OCI-LY7 (cell line): ENCODE data around the gene EMC8. TPM values are rescaled to one million over a fixed set of nuclear protein-coding genes. Genes with fewer than 3 reads are reported as not detected.

ENCODE experiments used
- BruUV-seq: library from RNA; stranded (reverse); fragments of 400-500 nt; replicated peaks from 2 replicates; lab custom pipeline; 2021; lab: Mats Ljungman, UMichigan
- CTCF ChIA-PET: fragments of 300-600 bp; sonication (Branson Sonifier 250); formaldehyde crosslinking; loops from one replicate; lab custom pipeline; 2022; ENCODE audit warnings: antibody characterized with exemption; ENCODE audit not compliant: unreplicated experiment; lab: Charles Lee
- POLR2A ChIA-PET: fragments of 300-600 bp; sonication (Branson Sonifier 250); formaldehyde crosslinking; loops from one replicate; lab custom pipeline; 2022; ENCODE audit warnings: antibody characterized with exemption; lab: Charles Lee
- DNase-seq: peaks from one replicate; pipeline ENCODE4 v3.0.0-alpha.2; 2015; ENCODE audit warnings: low spot score
- H2AFZ ChIP-seq: fragments of 200-600 bp; sonication (generic), shearing (Covaris generic); 2 replicates; pipeline ENCODE4 v1.6.1; 2014; ENCODE audit warnings: mild to moderate bottlenecking, antibody characterized with exemption, low read length, moderate library complexity
- H3K27ac ChIP-seq: fragments of 200-600 bp; sonication (generic); 2 replicates; pipeline ENCODE4 v1.5.1; 2014; ENCODE audit warnings: mixed run types, low read depth, mild to moderate bottlenecking, moderate library complexity, low read length, inconsistent platforms; ENCODE audit not compliant: poor library complexity, severe bottlenecking
- H3K36me3 ChIP-seq: fragments of 200-600 bp; sonication (generic); 2 replicates; pipeline ENCODE4 v1.6.1; 2014; ENCODE audit warnings: mild to moderate bottlenecking, antibody characterized with exemption, low read length, moderate library complexity, mixed read lengths; ENCODE audit not compliant: insufficient read depth
- H3K4me1 ChIP-seq: fragments of 200-600 bp; sonication (generic); 2 replicates; pipeline ENCODE4 v1.5.1; 2014; ENCODE audit warnings: mild to moderate bottlenecking, low read length; ENCODE audit not compliant: insufficient read depth, poor library complexity, severe bottlenecking
- H3K4me2 ChIP-seq: fragments of 200-600 bp; sonication (generic); 2 replicates; pipeline ENCODE4 v1.6.1; 2014; ENCODE audit warnings: mild to moderate bottlenecking, low read length
- H3K4me3 ChIP-seq: fragments of 200-600 bp; sonication (generic); 2 replicates; pipeline ENCODE4 v1.5.1; 2014; ENCODE audit warnings: mild to moderate bottlenecking, low read depth, low read length; ENCODE audit not compliant: poor library complexity, severe bottlenecking
- H3K79me2 ChIP-seq: fragments of 200-600 bp; sonication (generic); 2 replicates; pipeline ENCODE4 v1.6.1; 2016; ENCODE audit warnings: low read depth, mild to moderate bottlenecking, low read length, moderate library complexity, mixed read lengths; ENCODE audit not compliant: insufficient read depth
- H3K9me2 ChIP-seq: fragments of 200-600 bp; sonication (generic); 2 replicates; pipeline ENCODE4 v1.6.1; 2016; ENCODE audit warnings: mild to moderate bottlenecking, low read length, mixed read lengths; ENCODE audit not compliant: insufficient read depth
- H3K9me3 ChIP-seq: fragments of 200-600 bp; sonication (generic); 2 replicates; pipeline ENCODE4 v1.6.1; 2014; ENCODE audit warnings: mild to moderate bottlenecking, mixed run types, low read length, mixed read lengths
- H4K20me1 ChIP-seq: fragments of 200-600 bp; sonication (generic); 2 replicates; pipeline ENCODE4 v1.6.1; 2014; ENCODE audit warnings: mild to moderate bottlenecking, antibody characterized with exemption, low read length, moderate library complexity, mixed read lengths; ENCODE audit not compliant: insufficient read depth
- EZH2phosphoT487 ChIP-seq: fragments of 200-600 bp; sonication (generic); IDR thresholded peaks from 2 replicates; pipeline ENCODE4 v1.6.1; 2018; ENCODE audit warnings: low read depth, borderline replicate concordance, mild to moderate bottlenecking, mixed run types, antibody characterized with exemption, low read length, moderate library complexity, mixed read lengths
- intact Hi-C: fragments of 100-400 bp; cut with micrococcal nuclease; formaldehyde crosslinking; loops from one replicate; pipeline ENCODE4 v1.10.0; 2022; ENCODE audit not compliant: unreplicated experiment
- total RNA-seq, 2 experiments: library from RNA; depleted of rRNA in 1 of 2; stranded (reverse); fragments of >200 nt in 1 of 2; shearing (Covaris generic) in 1 of 2; gene quantifications; 2 replicates each; pipeline ENCODE4 v1.2.3, GENCODE V29; 2014 to 2022
- TF ChIP-seq, protein P1 (sequence below): fragments of 200-600 bp; sonication (generic); conservative IDR thresholded peaks from 2 replicates; pipeline ENCODE4 v1.5.1; 2014; ENCODE audit warnings: mild to moderate bottlenecking, antibody characterized with exemption, low read length, moderate library complexity, mixed read lengths

The EMC8 gene
- total RNA-seq, 2 experiments from 2014 or later: 47.5 to 54.0 TPM

DNA sequence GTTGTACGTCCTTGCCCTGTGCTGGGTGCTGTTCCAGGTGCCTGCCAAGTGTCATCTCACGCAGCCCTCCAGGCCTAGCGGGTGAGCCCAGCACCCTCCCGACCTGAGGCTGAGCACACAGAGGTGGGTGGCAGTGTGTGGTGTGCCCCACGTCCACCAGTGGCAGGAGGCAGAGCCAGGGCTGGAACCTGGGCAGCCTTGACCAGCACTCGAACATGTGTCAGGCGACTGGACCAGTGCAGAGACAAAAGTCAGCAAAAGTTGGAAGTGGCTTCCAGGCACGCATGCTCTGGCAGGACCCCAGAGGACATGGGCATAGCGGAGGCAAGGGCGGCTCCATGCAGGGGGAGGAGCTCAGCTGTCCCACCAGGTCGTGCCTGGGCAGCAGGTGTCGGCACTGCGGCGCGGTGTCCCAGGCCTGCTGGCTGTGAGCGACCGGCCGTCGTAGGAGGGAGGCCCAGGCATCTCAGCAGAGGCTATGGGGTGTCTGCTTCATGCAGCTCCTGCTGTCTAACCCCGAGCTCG, 35.9 kb upstream of the EMC8 start:
- no peaks in the 10 kb centered on the region for H3K36me3 ChIP-seq
- H3K9me2 ChIP-seq: no peaks in the 10 kb centered on the region
- DNase-seq: no peak
- no peak overlapping the region for H3K4me3 ChIP-seq
- TF ChIP-seq, protein P1, sequence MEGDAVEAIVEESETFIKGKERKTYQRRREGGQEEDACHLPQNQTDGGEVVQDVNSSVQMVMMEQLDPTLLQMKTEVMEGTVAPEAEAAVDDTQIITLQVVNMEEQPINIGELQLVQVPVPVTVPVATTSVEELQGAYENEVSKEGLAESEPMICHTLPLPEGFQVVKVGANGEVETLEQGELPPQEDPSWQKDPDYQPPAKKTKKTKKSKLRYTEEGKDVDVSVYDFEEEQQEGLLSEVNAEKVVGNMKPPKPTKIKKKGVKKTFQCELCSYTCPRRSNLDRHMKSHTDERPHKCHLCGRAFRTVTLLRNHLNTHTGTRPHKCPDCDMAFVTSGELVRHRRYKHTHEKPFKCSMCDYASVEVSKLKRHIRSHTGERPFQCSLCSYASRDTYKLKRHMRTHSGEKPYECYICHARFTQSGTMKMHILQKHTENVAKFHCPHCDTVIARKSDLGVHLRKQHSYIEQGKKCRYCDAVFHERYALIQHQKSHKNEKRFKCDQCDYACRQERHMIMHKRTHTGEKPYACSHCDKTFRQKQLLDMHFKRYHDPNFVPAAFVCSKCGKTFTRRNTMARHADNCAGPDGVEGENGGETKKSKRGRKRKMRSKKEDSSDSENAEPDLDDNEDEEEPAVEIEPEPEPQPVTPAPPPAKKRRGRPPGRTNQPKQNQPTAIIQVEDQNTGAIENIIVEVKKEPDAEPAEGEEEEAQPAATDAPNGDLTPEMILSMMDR: no peak
- no peak for TF ChIP-seq EZH2phosphoT487
- no peak overlapping the region for H3K27ac ChIP-seq
- H3K9me3 ChIP-seq: no peaks in the 10 kb centered on the region
- H3K4me1 ChIP-seq: peaks cover 13% of the 10 kb centered on the region
- BruUV-seq: no TSS peak
- ChIA-PET CTCF (no interaction called here), POLR2A (no interaction called here)
- no peak overlapping the region for H3K4me2 ChIP-seq
- intact Hi-C loops: no loop called here
- no peak overlapping the region for H2AFZ ChIP-seq
- no peaks in the 10 kb centered on the region for H3K79me2 ChIP-seq
- no peaks in the 10 kb centered on the region for H4K20me1 ChIP-seq

DNA sequence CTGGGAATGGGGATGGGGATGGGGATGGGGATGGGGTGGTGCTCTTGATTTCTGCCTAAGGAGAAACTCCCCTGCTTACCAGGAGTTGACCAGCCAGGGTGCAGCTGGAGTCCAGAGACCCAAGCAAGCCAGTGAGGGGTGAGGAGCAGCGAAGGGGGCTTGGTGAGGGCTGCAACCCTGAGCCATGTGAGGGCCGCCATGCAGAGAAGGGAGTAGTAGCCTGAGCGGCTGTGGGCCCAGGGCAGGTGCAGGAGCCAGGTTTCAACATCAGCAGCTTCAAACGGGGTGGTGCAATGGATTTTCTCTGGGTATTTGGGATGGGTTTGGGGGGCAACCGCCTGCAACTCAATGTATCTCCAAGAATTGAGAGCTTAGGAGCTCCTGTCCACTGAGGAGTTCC, 35.4 kb upstream of the EMC8 start:
- ChIA-PET CTCF (no interaction called here), POLR2A (no interaction called here)
- no peaks in the 10 kb centered on the region for H4K20me1 ChIP-seq
- H3K4me2 ChIP-seq: no peak overlapping the region
- H2AFZ ChIP-seq: no peak overlapping the region
- H3K4me3 ChIP-seq: no peak overlapping the region
- DNase-seq: no peak
- no peaks in the 10 kb centered on the region for H3K79me2 ChIP-seq
- TF ChIP-seq, protein P1: no peak
- no peak for TF ChIP-seq EZH2phosphoT487
- no peaks in the 10 kb centered on the region for H3K9me2 ChIP-seq
- no peak overlapping the region for H3K27ac ChIP-seq
- intact Hi-C loops: no loop called here
- H3K4me1 ChIP-seq: peaks cover 13% of the 10 kb centered on the region
- BruUV-seq: no TSS peak
- H3K36me3 ChIP-seq: no peaks in the 10 kb centered on the region
- H3K9me3 ChIP-seq: no peaks in the 10 kb centered on the region

DNA sequence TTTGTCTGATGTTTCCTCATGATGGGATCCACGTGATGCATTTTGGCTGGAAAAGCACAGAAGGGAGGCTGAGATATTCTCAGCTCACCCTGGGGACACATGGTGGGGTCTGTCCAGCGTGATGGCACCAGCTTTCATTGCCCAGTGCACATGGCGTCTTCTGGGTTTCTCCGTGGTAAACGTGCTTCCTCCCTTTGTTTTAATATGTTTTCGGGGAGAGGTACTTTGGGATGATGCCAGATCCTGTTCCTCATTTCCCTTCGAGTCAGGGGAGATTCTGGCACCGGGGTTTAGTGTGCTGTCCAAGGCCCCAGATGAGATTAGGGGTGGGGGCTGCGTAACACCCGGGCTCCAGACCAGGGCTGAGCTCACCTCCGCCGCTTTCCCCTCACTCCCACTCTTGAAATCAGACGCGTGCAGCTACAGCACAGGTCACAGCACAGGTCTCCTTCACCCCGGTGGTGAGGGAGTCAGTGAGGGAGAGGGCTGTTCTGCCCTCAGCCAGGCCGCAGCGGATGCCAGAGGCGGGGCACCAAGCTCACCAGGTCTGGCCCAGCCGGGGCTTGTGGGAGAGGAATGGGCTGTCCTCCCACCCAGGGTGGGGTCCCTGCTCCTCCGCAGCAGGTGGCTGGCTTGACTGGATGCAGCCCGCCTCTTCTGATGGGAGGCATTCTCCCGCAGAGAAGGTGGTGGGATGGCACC, 34.0 kb upstream of the EMC8 start:
- ChIA-PET CTCF (no interaction called here), POLR2A (interaction anchor here (0.5 to 1.7 kb wide), 4 partner anchors 12 to 160 kb away, joined by 3 to 7 read pairs (median 4); no protein-coding TSS in a partner anchor)
- BruUV-seq: no TSS peak
- Histone ChIP-seq H3K9me3 (no peaks in the 10 kb centered on the region), H3K4me1 (peaks cover 17% of the 10 kb centered on the region), H3K27ac (no peak overlapping the region), H4K20me1 (no peaks in the 10 kb centered on the region), H3K4me3 (no peak overlapping the region), H3K9me2 (no peaks in the 10 kb centered on the region), H3K4me2 (no peak overlapping the region), H3K79me2 (no peaks in the 10 kb centered on the region), H3K36me3 (no peaks in the 10 kb centered on the region), H2AFZ (no peak overlapping the region; the same call in 1 of the 2 replicates)
- intact Hi-C loops: no loop called here
- TF ChIP-seq EZH2phosphoT487: no peak
- TF ChIP-seq, protein P1: no peak
- no peak for DNase-seq
